WERI-Rb-1 (cell line): ENCODE measurements around the gene FOSL2.

ENCODE experiments used
- DNase-seq: peaks from one replicate; pipeline ENCODE4 v3.0.0-alpha.2; 2020
- H3K27ac ChIP-seq: fragments of 250-450 bp; sonication (Bioruptor Pico); 2 replicates; pipeline ENCODE4 v1.5.1; 2020; ENCODE audit warnings: mild to moderate bottlenecking, moderate library complexity
- H3K27me3 ChIP-seq: fragments of 250-450 bp; sonication (Bioruptor Pico); 2 replicates; pipeline ENCODE4 v1.5.1; 2021; ENCODE audit warnings: mild to moderate bottlenecking, low read depth, moderate library complexity; ENCODE audit not compliant: insufficient read depth, severe bottlenecking
- H3K36me3 ChIP-seq: fragments of 250-450 bp; sonication (Bioruptor Pico); 2 replicates; pipeline ENCODE4 v1.5.1; 2020; ENCODE audit warnings: mild to moderate bottlenecking, moderate library complexity
- H3K4me3 ChIP-seq: 2 replicates; pipeline ENCODE4 v1.5.1; 2011; ENCODE audit warnings: low read depth, mild to moderate bottlenecking, control low read depth, low read length
- H3K9me3 ChIP-seq: fragments of 250-450 bp; sonication (Bioruptor Pico); 2 replicates; pipeline ENCODE4 v1.5.1; 2021; ENCODE audit warnings: mild to moderate bottlenecking, moderate library complexity; ENCODE audit not compliant: severe bottlenecking
- CTCF ChIP-seq: IDR thresholded peaks from 2 replicates; pipeline ENCODE4 v1.5.1; 2011; ENCODE audit warnings: low read depth, mild to moderate bottlenecking, control low read depth, inconsistent platforms, low read length

FOSL2 gene

GRCh38 chr2:28399289-28399688, 6.6 kb downstream of the FOSL2 start:
- TF ChIP-seq CTCF: no peak
- no peak overlapping the region for H3K27ac ChIP-seq

GRCh38 chr2:28399956-28400355, 7.3 kb downstream of the FOSL2 start:
- H3K27me3 ChIP-seq: no peaks in the 10 kb centered on the region
- TF ChIP-seq CTCF: no peak
- no peak for DNase-seq
- H3K9me3 ChIP-seq: no peaks in the 10 kb centered on the region
- no peak overlapping the region for H3K27ac ChIP-seq
- H3K36me3 ChIP-seq: no peaks in the 10 kb centered on the region
- H3K4me3 ChIP-seq: no peak overlapping the region

More at GRCh38 chr2:28399289-28399688, 6.6 kb downstream of the FOSL2 start:
- Histone ChIP-seq H3K4me3 (no peak overlapping the region), H3K9me3 (no peaks in the 10 kb centered on the region), H3K36me3 (no peaks in the 10 kb centered on the region), H3K27me3 (no peaks in the 10 kb centered on the region)
- no peak for DNase-seq

- Histone ChIP-seq H3K9me3 (no peaks in the 10 kb centered on the region), H3K27ac (no peak overlapping the region), H3K4me3 (no peak overlapping the region), H3K27me3 (no peaks in the 10 kb centered on the region), H3K36me3 (no peaks in the 10 kb centered on the region)
- DNase-seq: no peak
- TF ChIP-seq CTCF: no peak
Measured at GRCh38 chr2:28400419-28400818, 7.8 kb downstream of the FOSL2 start.

GRCh38 chr2:28400921-28401320, 8.3 kb downstream of the FOSL2 start:
- H3K4me3 ChIP-seq: no peak overlapping the region
- no peak for TF ChIP-seq CTCF
- no peaks in the 10 kb centered on the region for H3K9me3 ChIP-seq
- H3K27ac ChIP-seq: no peak overlapping the region
- no peaks in the 10 kb centered on the region for H3K27me3 ChIP-seq
- DNase-seq: no peak
- H3K36me3 ChIP-seq: no peaks in the 10 kb centered on the region

GRCh38 chr2:28401411-28401810, 8.8 kb downstream of the FOSL2 start:
- TF ChIP-seq CTCF: no peak
- Histone ChIP-seq H3K4me3 (no peak overlapping the region), H3K36me3 (0 out of 2 replicates have a peak, but pooled peaks cover 2% of the 10 kb centered on the region), H3K9me3 (no peaks in the 10 kb centered on the region), H3K27me3 (no peaks in the 10 kb centered on the region), H3K27ac (no peak overlapping the region)
- no peak for DNase-seq

- TF ChIP-seq CTCF: no peak
- H3K36me3 ChIP-seq: 0 out of 2 replicates have a peak, but pooled peaks cover 3% of the 10 kb centered on the region
- H3K27ac ChIP-seq: no peak overlapping the region
- H3K9me3 ChIP-seq: no peaks in the 10 kb centered on the region
- no peak overlapping the region for H3K4me3 ChIP-seq
- DNase-seq: no peak
- H3K27me3 ChIP-seq: no peaks in the 10 kb centered on the region
Measured at GRCh38 chr2:28401948-28402550, 9.4 kb downstream of the FOSL2 start.
